HL-60/S4 (cell line): ENCODE data around the gene SPA17.

ENCODE experiments used
- in situ Hi-C: fragments of 300-500 bp; cut with MboI; formaldehyde crosslinking; loops from 2 replicates; pipeline ENCODE4 v1.14.3; 2022; ENCODE audit warnings: low sequenced_read_pairs

Gene SPA17

GRCh38 chr11:124661553-124661952 lies 12.2 kb upstream of the SPA17 start:
- in situ Hi-C loops: no loop called here

DNA sequence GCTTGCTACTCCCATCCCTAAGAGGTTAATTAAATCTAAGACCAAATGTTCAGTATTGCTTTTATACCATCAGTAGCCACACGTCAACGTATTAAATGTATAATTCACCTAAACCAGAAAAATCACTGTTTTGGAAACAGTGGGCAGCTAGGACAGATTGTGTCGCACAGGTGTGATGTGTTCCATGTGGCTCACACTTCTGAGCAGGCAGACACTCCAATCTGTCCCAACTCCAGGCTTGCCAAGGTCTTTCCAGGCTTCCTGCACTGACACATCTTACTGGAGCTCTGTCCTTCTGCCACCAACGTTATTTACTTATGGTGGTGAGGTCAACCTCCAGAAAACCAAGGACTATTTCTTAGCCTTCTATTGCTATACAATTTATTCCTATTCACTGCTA lies 11.6 kb upstream of the SPA17 start:
- in situ Hi-C loops: no loop called here

- in situ Hi-C loops: no loop called here
These were observed 9.8 kb upstream of the SPA17 start for GRCh38 chr11:124663861-124664260.

- in situ Hi-C loops: no loop called here
These were observed 6.1 kb upstream of the SPA17 start for GRCh38 chr11:124667601-124668000.

GRCh38 chr11:124669193-124669592 lies 4.5 kb upstream of the SPA17 start:
- in situ Hi-C loops: no loop called here

GRCh38 chr11:124670732-124671131 lies 3.0 kb upstream of the SPA17 start:
- in situ Hi-C loops: loop anchor here (5.0 kb wide), 1 partner anchor 92 kb away; the partner anchor contains the start of gene ESAM

- in situ Hi-C loops: loop anchor here (5.0 kb wide), 1 partner anchor 90 kb away; the partner anchor contains the start of gene ESAM
These were observed 1.0 kb upstream of the SPA17 start for GRCh38 chr11:124672536-124673215.

DNA sequence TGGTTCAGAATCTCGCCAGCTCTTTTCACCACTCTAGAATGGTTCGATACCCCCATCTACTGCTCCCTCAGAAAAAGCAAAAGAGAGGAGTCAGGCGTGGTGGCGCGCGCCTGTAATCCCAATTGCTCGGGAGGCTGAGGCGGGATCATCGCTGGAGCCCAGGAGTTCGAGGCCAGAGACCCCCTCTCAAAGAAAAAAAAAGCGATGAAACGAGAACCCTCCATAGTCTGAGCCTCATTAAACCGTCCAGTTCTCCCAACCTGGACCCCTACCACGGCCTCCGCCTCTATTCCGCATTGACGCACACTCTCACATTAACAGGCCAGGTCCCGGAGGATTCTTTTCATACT lies 439 bp downstream of the SPA17 start:
- in situ Hi-C loops: loop anchor here (5.0 kb wide), 1 partner anchor 88 kb away; the partner anchor contains the start of gene ESAM

GRCh38 chr11:124674571-124674970 lies 867 bp downstream of the SPA17 start:
- in situ Hi-C loops: loop anchor here (5.0 kb wide), 1 partner anchor 88 kb away; the partner anchor contains the start of gene ESAM

DNA sequence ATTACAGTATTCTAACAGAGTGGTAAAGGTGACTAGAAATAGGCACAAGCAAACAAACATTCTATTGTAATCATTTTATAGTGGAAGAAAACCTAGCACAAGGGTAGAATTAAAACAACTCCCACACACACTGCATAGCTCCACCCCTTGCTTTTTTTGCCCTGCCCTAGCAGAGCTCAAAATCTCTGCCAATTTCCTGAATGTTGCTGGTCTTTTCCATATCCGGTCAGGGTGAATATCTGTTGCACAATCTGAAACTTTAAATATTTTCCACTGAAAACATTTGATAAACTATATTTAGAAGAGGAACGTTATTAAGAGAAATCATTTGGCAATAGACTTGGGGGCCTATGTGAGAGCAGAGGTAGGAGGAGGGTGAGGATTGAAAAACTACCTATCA lies 2.7 kb downstream of the SPA17 start:
- in situ Hi-C loops: no loop called here

DNA sequence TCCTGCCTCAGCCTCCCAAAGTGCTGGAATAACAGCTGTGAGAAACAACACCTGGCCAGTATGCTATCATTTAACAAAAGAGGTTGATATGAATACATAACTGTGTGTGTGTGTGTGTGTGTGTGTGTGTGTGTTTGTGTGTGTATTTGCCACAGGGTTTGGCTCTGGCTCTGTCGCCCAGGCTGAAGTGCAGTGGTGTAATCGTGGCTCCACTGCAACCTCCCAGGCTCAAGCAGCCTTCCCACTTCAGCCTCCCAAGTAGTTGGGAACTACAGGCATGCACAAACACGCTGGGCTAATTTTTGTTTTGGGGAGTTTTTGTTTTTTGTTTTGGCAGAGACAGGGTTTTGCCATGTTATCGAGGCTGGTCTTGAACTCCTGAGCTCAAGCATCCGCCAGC lies 4.7 kb downstream of the SPA17 start:
- in situ Hi-C loops: no loop called here

DNA sequence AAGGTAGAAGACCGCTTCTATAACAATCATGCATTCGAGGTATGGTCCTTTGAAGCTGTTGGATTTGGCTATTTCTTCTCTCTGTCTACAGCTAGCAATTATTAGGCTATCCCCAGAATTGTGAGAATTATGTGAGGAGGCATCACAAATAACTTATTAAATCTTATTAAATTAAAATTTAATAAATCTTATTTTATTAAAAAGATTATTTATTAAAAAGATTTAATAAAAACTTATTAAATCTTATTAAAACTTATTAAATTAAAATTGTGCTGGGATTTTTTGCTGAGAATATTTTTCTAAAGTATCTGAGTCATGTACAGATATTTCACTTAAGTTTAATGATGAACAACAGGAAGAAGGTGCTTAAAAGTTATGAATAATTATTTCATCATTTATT lies 7.7 kb downstream of the SPA17 start:
- in situ Hi-C loops: no loop called here

DNA sequence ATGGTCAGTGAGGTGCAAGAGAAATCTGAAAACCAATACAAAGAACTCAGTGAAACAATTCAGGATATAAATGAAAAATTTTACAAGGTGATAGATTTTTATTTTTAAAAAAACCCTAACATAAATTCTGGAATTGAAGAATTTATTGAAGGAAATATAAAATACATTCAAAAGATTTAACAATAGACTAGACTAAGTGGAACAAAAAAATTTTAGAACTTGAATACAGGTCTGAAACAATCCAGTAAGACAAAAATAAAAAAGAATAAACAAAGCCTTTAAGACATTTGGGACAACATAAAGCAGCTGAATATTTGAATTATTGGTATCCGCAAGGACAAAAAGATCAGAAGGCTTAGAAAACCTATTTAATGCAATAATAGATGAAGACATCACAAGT lies 8.7 kb downstream of the SPA17 start:
- in situ Hi-C loops: no loop called here

DNA sequence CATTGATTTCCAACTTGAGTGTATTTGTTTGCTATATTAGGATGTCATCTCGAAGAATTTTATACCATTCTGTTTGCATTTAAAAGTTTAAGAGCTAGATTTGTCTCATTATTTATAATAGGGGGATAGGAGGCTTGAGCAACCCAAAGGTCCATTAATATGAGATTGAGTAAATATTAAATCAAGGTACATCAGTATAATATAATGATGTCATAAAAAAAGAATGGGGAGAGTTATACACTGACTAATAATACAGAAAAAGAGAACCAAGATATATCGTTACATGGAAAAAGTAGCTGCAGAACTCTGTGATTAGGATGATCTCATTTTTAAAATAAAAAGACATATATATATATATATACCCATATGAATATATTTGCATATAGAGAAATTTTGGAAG lies 19.4 kb downstream of the SPA17 start:
- in situ Hi-C loops: no loop called here

DNA sequence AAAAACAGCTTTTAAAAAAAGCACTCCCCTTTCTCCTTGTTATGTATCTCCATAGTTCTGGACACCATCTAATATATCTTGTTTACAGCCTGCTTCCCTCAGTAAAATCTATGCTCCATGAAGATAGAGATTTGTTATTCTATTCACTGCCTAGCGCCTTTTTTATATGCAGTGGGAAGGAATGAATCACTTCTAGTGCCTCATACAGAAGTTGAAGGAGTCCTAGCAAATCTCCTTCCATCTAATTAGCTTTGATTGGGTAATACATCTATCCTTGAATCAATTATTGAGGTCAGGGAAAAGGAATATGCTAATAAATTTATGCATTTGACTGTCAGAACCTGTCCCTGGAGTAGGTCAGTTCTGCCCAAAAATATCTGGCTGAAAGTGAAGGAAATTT lies 25.8 kb downstream of the SPA17 start:
- in situ Hi-C loops: no loop called here

- in situ Hi-C loops: no loop called here
These were observed 26.3 kb downstream of the SPA17 start for GRCh38 chr11:124700028-124700427.

GRCh38 chr11:124707829-124708228 lies 34.1 kb downstream of the SPA17 start:
- in situ Hi-C loops: no loop called here

- in situ Hi-C loops: no loop called here
These were observed 38.7 kb downstream of the SPA17 start for GRCh38 chr11:124712392-124712791.

DNA sequence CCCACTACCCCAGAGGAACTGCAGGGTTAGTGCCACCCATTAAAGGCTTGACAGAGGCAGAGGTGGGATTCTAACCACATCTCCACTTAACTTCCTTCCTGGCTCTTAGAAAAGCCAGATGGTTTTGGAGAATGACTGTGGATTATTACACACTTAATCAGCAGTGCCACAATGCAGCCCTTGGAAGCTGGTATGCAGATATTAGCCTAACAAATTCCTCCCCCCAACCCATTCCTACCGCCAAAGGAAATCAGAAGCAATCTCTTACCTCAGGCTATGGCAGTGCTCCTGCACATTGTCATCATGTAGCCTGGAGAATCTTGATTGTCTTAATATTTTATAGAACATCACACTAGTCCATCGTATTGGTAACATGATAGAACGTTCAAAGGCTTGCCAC lies 42.9 kb downstream of the SPA17 start:
- in situ Hi-C loops: no loop called here

GRCh38 chr11:124717421-124717785 lies 43.7 kb downstream of the SPA17 start:
- in situ Hi-C loops: no loop called here

- in situ Hi-C loops: no loop called here
These were observed 44.3 kb downstream of the SPA17 start for GRCh38 chr11:124717786-124718651.

GRCh38 chr11:124718801-124719200 lies 45.1 kb downstream of the SPA17 start:
- in situ Hi-C loops: no loop called here
